ENCODE data around the gene RNF13. TPM values are rescaled to one million over a fixed set of nuclear protein-coding genes. Genes with fewer than 3 reads are reported as not detected.
"Not testable (repeated sequence)": the region's sequence is repeated elsewhere in the genome, so short reads cannot be mapped to it uniquely, and the experiment has no call there.

RNF13 gene
- total and polyA plus RNA-seq, 9 donors: 49.4 to 89.4 (median 54.1) TPM

- Histone ChIP-seq H3K27ac (no peak overlapping the region), H3K9me3 (no peaks in the 10 kb centered on the region), H3K4me1 (ENCODE audit: insufficient read depth) (no peaks in the 10 kb centered on the region), H3K36me3 (no peaks in the 10 kb centered on the region), H3K4me3 (no peak overlapping the region), H3K27me3 (no peaks in the 10 kb centered on the region)
- no peak for DNase-seq
- no peak for TF ChIP-seq POLR2A (IDR thresholded peaks at IDR 0.05)
- no peak for TF ChIP-seq CTCF (IDR thresholded peaks at IDR 0.05)
- no peak for TF ChIP-seq EP300 (IDR thresholded peaks at IDR 0.05)
- intact Hi-C loops (cut with DNase I): no loop called here
Measured at GRCh38 chr3:149933858-149934257, 120.8 kb downstream of the RNF13 start.

GRCh38 chr3:149934524-149934923 is 121.5 kb downstream of the RNF13 start:
- Histone ChIP-seq H3K36me3 (no peaks in the 10 kb centered on the region), H3K27ac (no peak overlapping the region)
- peak in 1 of 5 donors; percentile 61 for DNase-seq

GRCh38 chr3:149936812-149937230 is 123.8 kb downstream of the RNF13 start:
- no peak for DNase-seq
- Histone ChIP-seq H3K27ac (no peak overlapping the region), H3K4me3 (no peak overlapping the region), H3K27me3 (no peaks in the 10 kb centered on the region), H3K9me3 (no peaks in the 10 kb centered on the region), H3K36me3 (no peaks in the 10 kb centered on the region), H3K4me1 (ENCODE audit: insufficient read depth) (no peaks in the 10 kb centered on the region)
- TF ChIP-seq POLR2A (IDR thresholded peaks at IDR 0.05) (no peak), EP300 (IDR thresholded peaks at IDR 0.05) (no peak), CTCF (IDR thresholded peaks at IDR 0.05) (no peak)
- intact Hi-C loops (cut with DNase I): no loop called here
- 46 to 55% (median 55%) methylated on average over 7 of the region's 7 CpGs for WGBS, 3 donors

More at GRCh38 chr3:149934524-149934923, 121.5 kb downstream of the RNF13 start:
- Histone ChIP-seq H3K27me3 (no peaks in the 10 kb centered on the region), H3K4me3 (no peak overlapping the region), H3K4me1 (ENCODE audit: insufficient read depth) (no peaks in the 10 kb centered on the region), H3K9me3 (no peaks in the 10 kb centered on the region)
- intact Hi-C loops (cut with DNase I): no loop called here
- TF ChIP-seq POLR2A (IDR thresholded peaks at IDR 0.05): no peak

GRCh38 chr3:149938392-149939055 is 125.5 kb downstream of the RNF13 start:
- WGBS, 3 donors: 79 to 92% (median 84%) methylated on average over 3 of the region's 3 CpGs
- DNase-seq; H3K27ac ChIP-seq; H3K4me3 ChIP-seq; H3K27me3 ChIP-seq; intact Hi-C loops (cut with DNase I); H3K9me3 ChIP-seq; H3K4me1 ChIP-seq (ENCODE audit: insufficient read depth); H3K36me3 ChIP-seq: not testable (repeated sequence)

GRCh38 chr3:149941186-149941585 is 128.2 kb downstream of the RNF13 start:
- no peaks in the 10 kb centered on the region for H3K27me3 ChIP-seq
- intact Hi-C loops (cut with DNase I): no loop called here
- no peaks in the 10 kb centered on the region for H3K36me3 ChIP-seq
- no peak overlapping the region for H3K4me3 ChIP-seq
- H3K9me3 ChIP-seq: no peaks in the 10 kb centered on the region
- no peaks in the 10 kb centered on the region for H3K4me1 ChIP-seq (ENCODE audit: insufficient read depth)
- no peak overlapping the region for H3K27ac ChIP-seq
- no peak for TF ChIP-seq EP300 (IDR thresholded peaks at IDR 0.05)
- WGBS, 3 donors: 94 to 98% (median 96%) methylated on average over 2 of the region's 2 CpGs
- no peak for DNase-seq

GRCh38 chr3:149941946-149942345 is 128.9 kb downstream of the RNF13 start:
- Histone ChIP-seq H3K27ac (no peak overlapping the region), H3K9me3 (no peaks in the 10 kb centered on the region), H3K27me3 (no peaks in the 10 kb centered on the region), H3K4me3 (no peak overlapping the region), H3K36me3 (no peaks in the 10 kb centered on the region), H3K4me1 (ENCODE audit: insufficient read depth) (no peaks in the 10 kb centered on the region)
- intact Hi-C loops (cut with DNase I): no loop called here
- TF ChIP-seq POLR2A (IDR thresholded peaks at IDR 0.05) (no peak), EP300 (IDR thresholded peaks at IDR 0.05) (no peak), CTCF (IDR thresholded peaks at IDR 0.05) (no peak)
- WGBS, 3 donors: 57 to 76% (median 64%) methylated on average over 1 of the region's 1 CpG
- no peak for DNase-seq
